Testis (tissue), 2 donors: Measurements from ENCODE around the gene MFF.

Experiments
- CTCF ChIP-seq, 3 experiments: fragments of 450-650 bp in 2 of 3; fragments of 200-600 bp in 1 of 3; sonication (generic) in 1 of 3; IDR thresholded peaks; one replicate each; pipeline ENCODE4 v1.5.1; 2016 to 2019; ENCODE audit warnings: antibody characterized with exemption in 3 of 3, mild to moderate bottlenecking in 2 of 3, moderate library complexity in 1 of 3
- POLR2A ChIP-seq: fragments of 450-650 bp; IDR thresholded peaks from one replicate; pipeline ENCODE4 v1.6.1; 2017; ENCODE audit warnings: antibody characterized with exemption, mild to moderate bottlenecking, moderate library complexity

- TF ChIP-seq CTCF (IDR thresholded peaks at IDR 0.05), result no peak
- TF ChIP-seq POLR2A, result no peak
Observed at GRCh38 chr2:227370092-227370491, 45.0 kb downstream of the MFF start.
